Ovary (tissue), 3 donors: Measurements from ENCODE around the gene CRTC1.

ENCODE experiments used
- EP300 ChIP-seq: sonication (generic); formaldehyde crosslinking; IDR thresholded peaks from one replicate; pipeline ENCODE4 v1.6.1; 2017; ENCODE audit warnings: antibody characterized with exemption
- POLR2A ChIP-seq: fragments of 450-650 bp; IDR thresholded peaks from one replicate; pipeline ENCODE4 v1.6.1; 2017; ENCODE audit warnings: antibody characterized with exemption, mild to moderate bottlenecking, moderate library complexity
- TF ChIP-seq, protein P1 (sequence below), 3 donors: fragments of 450-650 bp in 2 of 3; fragments of 200-600 bp in 1 of 3; IDR thresholded peaks; one replicate each; pipeline versions ENCODE4 v1.5.1 to v1.8.0; 2016 to 2022; ENCODE audit warnings: antibody characterized with exemption in 3 of 3, mild to moderate bottlenecking in 1 of 3
- donor health status: DM: no; HTN: no; CAD: no.

- TF ChIP-seq, protein P1, sequence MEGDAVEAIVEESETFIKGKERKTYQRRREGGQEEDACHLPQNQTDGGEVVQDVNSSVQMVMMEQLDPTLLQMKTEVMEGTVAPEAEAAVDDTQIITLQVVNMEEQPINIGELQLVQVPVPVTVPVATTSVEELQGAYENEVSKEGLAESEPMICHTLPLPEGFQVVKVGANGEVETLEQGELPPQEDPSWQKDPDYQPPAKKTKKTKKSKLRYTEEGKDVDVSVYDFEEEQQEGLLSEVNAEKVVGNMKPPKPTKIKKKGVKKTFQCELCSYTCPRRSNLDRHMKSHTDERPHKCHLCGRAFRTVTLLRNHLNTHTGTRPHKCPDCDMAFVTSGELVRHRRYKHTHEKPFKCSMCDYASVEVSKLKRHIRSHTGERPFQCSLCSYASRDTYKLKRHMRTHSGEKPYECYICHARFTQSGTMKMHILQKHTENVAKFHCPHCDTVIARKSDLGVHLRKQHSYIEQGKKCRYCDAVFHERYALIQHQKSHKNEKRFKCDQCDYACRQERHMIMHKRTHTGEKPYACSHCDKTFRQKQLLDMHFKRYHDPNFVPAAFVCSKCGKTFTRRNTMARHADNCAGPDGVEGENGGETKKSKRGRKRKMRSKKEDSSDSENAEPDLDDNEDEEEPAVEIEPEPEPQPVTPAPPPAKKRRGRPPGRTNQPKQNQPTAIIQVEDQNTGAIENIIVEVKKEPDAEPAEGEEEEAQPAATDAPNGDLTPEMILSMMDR (IDR thresholded peaks at IDR 0.05): no peak
- TF ChIP-seq EP300 (no peak), POLR2A (no peak)
Measured at GRCh38 chr19:18715416-18715815, 31.9 kb downstream of the CRTC1 start.
